ENCODE measurements around the gene KIAA1958.

Gene KIAA1958

DNA sequence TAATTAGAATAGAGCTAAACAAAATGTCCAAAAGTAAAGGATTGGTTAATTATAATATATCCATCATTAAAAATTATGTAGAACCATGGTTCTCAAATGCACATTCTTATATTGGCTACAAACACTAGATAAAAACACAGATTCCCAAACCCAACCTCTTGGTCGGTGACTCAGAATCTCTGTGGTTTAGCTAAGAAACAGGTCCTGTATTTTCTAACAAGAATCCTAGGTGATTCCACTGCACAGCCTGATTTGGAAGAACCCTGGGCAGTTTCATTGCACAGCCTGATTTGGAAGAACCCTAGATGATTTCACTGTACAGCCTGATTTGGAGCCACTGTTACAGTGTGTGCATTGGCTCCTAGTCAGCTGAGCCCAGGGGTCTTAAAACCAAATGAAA is 67.9 kb downstream of the KIAA1958 start:
- H3K4me3 ChIP-seq (ENCODE audit: control insufficient read depth, low read depth, low read length), result no peak overlapping the region
- TF ChIP-seq, protein P1, sequence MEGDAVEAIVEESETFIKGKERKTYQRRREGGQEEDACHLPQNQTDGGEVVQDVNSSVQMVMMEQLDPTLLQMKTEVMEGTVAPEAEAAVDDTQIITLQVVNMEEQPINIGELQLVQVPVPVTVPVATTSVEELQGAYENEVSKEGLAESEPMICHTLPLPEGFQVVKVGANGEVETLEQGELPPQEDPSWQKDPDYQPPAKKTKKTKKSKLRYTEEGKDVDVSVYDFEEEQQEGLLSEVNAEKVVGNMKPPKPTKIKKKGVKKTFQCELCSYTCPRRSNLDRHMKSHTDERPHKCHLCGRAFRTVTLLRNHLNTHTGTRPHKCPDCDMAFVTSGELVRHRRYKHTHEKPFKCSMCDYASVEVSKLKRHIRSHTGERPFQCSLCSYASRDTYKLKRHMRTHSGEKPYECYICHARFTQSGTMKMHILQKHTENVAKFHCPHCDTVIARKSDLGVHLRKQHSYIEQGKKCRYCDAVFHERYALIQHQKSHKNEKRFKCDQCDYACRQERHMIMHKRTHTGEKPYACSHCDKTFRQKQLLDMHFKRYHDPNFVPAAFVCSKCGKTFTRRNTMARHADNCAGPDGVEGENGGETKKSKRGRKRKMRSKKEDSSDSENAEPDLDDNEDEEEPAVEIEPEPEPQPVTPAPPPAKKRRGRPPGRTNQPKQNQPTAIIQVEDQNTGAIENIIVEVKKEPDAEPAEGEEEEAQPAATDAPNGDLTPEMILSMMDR (IDR thresholded peaks at IDR 0.05; ENCODE audit: control insufficient read depth, insufficient read depth, low read depth, low read length, missing control alignments), result no peak
- no peak for DNase-seq (ENCODE audit: low read depth)

DNA sequence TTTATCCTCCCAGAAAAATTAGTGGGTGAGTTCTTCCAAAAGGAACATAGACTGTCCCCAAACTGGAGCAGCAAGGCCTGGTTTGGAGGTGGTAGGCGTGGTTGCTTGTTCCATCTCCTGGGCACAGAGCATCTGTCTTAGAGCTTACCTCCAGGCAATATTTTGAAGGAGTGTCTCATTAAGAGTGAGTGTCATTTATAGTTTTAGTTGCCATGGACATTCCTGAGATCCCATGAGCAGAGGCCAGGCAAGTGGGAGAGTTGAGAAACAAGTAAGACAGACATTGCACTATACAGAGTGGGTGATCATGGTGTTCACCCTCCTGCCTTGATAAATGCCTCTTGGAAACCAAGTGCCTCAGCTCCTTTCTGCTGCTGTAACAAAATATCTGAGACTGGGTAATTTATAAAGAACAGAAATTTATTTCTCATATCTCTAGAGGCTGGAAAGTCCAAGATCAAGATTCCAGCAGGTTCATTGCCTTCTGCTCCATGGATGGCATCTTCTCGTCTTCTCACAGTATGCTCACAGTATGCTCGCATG is 68.5 kb downstream of the KIAA1958 start:
- H3K4me3 ChIP-seq (ENCODE audit: control insufficient read depth, low read depth, low read length), result no peak overlapping the region
- TF ChIP-seq, protein P1 (IDR thresholded peaks at IDR 0.05; ENCODE audit: control insufficient read depth, insufficient read depth, low read depth, low read length, missing control alignments), result no peak
- no peak for DNase-seq (ENCODE audit: low read depth)

DNA sequence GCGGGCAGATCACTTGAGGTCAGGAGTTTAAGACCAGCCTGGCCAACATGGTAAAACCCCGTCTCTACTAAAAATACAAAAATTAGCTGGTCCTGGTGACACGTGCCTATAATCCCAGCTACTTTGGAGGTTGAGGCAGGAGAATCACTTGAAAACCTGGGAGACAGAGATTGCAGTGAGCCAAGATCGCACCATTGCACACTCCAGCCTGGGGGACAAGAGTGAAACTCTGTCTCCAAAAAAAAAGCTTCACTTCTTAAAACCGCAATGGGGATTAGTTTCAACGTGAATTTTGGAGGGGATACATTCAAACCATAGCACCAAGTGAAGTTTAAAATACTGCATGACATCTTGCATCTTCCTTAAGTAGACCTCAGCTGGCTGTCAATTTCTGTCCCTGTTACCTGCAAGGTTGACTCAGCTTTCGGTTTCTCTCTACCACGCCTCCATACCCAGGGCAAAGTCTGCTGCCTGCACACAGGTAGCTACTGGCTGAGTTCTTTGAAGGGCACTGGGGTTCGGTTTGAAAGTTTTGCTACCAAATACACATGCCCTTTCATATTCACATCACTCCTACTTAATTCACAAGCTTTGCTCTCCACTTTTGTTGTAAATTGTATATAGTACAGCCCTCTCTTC is 69.3 kb downstream of the KIAA1958 start:
- no peak for DNase-seq (ENCODE audit: low read depth)
- TF ChIP-seq, protein P1 (IDR thresholded peaks at IDR 0.05; ENCODE audit: control insufficient read depth, insufficient read depth, low read depth, low read length, missing control alignments), result no peak
- H3K4me3 ChIP-seq (ENCODE audit: control insufficient read depth, low read depth, low read length), result no peak overlapping the region

DNA sequence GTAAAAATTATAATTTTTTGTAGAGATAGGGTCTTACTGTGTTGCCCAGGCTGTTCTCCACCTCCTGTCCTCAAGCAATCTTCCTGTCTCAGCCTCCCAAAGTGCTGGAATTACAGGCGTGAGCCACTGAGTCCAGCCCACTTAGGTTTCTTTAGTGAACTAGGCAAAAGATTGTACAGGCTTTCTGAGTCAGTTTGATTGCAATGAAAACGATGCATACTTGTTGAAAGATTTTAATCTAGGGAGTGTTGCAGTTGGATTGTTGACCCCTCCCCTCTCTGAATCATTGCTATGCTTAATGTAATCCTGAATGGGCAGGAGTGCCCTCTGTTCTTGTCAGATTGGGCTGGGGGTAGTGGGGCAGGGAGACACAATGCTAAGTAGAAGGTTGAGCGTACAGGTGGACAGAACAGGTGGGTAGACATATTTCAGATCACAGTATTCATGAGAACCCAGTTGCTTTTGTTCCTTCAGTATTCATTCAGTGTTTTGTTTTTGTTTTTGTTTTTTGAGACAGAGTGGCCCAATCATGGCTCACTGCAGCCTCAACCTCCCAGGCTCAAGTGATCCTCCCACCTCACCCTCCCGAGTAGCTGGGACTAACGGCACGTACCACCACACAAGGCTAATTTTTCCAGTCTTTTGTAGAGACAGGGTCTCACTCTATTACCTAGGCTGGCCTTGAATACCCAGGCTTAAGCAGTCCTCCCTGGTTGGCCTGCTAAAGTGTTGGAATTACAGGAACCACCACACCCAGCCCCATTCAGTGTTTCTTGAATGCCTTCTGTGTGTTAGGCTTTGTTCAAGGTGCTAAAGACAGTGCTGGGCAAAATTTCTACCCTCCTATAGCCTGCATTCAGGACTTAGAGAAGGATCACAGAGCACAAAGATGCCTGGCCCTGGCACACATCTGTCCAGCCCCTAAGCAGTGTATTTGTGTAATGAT is 70.1 kb downstream of the KIAA1958 start:
- no peak for DNase-seq (ENCODE audit: low read depth)
- no peak overlapping the region for H3K4me3 ChIP-seq (ENCODE audit: control insufficient read depth, low read depth, low read length)
- TF ChIP-seq, protein P1 (IDR thresholded peaks at IDR 0.05; ENCODE audit: control insufficient read depth, insufficient read depth, low read depth, low read length, missing control alignments), result no peak

DNA sequence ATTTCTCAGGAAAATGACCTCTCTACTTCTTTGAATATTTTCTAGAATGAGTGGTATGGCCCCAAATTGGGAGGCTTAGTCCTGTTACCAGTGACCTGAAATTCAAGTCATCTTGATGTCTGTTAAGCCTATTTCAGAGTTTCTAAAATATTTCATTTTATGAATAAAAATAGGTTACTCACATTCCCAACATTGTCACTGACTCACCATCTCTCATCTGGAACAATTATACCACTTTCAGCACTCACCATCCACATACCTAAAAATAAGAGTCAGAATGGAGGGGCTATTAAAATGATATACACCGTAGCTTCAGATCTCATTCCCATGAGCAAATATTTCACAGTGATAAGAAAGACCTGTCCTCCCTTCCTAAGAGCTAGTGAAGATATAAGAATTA is 71.8 kb downstream of the KIAA1958 start:
- DNase-seq (ENCODE audit: low read depth), result peak; percentile 61
- TF ChIP-seq, protein P1 (IDR thresholded peaks at IDR 0.05; ENCODE audit: control insufficient read depth, insufficient read depth, low read depth, low read length, missing control alignments), result no peak
- H3K4me3 ChIP-seq (ENCODE audit: control insufficient read depth, low read depth, low read length), result no peak overlapping the region

DNA sequence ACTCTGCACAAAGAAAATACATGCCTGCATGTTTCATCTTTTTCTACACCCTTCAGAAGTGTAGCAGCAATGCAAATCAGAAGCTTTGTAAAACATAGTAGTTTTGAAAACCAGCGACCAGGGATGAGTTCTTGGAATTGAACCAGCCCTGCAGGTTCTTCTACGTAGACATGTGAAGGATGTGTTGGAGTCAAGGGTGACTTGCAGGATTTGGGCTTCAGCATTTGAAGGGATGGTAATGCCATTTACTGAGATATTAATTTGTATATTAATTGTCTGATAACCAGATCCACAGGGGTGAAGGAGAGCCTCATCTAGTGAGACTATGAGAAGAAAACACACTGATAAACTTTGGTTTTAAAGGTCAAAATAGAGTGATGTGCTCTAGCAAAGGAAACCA is 72.4 kb downstream of the KIAA1958 start:
- TF ChIP-seq, protein P1 (IDR thresholded peaks at IDR 0.05; ENCODE audit: control insufficient read depth, insufficient read depth, low read depth, low read length, missing control alignments), result no peak
- no peak overlapping the region for H3K4me3 ChIP-seq (ENCODE audit: control insufficient read depth, low read depth, low read length)
- DNase-seq (ENCODE audit: low read depth), result no peak
